ENCODE data around the gene VWF.

DNA sequence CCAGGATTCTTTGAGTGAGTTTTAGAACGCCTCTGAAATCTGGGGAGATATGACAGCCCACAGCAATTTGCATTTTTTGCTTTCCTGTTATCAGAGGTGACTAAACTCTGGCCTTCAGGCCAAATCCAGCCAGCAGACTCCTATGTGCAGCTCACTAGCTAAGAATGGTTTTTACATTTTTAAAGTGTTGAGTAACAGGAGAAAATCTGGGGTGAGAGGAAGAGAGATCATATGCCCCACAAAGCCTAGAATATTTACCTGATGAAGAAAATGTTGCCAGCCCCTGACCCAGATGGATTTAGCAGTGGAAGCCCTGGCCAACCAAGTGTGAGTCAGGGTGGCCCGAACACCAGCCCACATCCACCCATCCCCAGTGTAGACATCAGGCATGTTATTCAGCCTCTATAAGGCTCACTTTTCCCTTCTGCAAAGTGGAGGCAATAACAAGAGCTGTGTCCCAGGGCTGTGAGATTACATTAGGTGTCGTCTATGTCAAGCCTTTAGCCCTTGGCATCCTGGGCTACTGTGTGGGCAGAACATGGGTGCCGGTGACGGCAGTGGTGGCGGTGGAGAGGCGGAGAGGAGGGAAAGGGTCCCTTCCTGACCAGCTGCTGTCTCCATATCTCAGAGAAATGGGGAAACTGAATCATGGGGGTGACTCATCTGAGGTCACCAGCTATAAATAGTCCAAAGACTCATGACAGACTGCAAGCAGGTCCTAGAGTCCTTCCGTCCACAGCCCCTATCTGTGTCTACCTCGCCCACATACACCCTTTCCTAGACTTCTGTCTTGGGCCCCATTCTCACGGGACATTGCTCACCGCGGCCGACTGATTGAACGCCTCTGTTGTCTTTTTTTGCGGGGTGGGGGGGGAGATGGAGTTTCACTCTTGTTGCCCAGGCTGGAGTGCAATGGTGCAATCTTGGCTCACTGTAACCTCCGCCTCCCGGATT lies 43.1 kb upstream of the VWF start:
- TF ChIP-seq, protein P1, sequence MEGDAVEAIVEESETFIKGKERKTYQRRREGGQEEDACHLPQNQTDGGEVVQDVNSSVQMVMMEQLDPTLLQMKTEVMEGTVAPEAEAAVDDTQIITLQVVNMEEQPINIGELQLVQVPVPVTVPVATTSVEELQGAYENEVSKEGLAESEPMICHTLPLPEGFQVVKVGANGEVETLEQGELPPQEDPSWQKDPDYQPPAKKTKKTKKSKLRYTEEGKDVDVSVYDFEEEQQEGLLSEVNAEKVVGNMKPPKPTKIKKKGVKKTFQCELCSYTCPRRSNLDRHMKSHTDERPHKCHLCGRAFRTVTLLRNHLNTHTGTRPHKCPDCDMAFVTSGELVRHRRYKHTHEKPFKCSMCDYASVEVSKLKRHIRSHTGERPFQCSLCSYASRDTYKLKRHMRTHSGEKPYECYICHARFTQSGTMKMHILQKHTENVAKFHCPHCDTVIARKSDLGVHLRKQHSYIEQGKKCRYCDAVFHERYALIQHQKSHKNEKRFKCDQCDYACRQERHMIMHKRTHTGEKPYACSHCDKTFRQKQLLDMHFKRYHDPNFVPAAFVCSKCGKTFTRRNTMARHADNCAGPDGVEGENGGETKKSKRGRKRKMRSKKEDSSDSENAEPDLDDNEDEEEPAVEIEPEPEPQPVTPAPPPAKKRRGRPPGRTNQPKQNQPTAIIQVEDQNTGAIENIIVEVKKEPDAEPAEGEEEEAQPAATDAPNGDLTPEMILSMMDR (optimal IDR thresholded peaks at IDR 0.05 in 1 of 3, IDR thresholded peaks at IDR 0.05 in 1 of 3, conservative IDR thresholded peaks at IDR 0.05 in 1 of 3; ENCODE audit: extremely low read depth in 1 of 3, insufficient read depth in 2 of 3, low read length in 3 of 3) = no peak
- no peak for TF ChIP-seq EZH2 (IDR thresholded peaks at IDR 0.05; ENCODE audit: low read length)
